NCI-H774 (cell line): ENCODE results near the gene AKAP13.
"Not testable (repeated sequence)": the region's sequence is repeated elsewhere in the genome, so short reads cannot be mapped to it uniquely, and the experiment has no call there.

Experiments
- DNase-seq: peaks from one replicate; lab custom pipeline; 2025; lab: John Stamatoyannopoulos, UW

The AKAP13 gene

GRCh38 chr15:85571780-85572179, 191.4 kb downstream of the AKAP13 start:
- DNase-seq, result no peak

GRCh38 chr15:85576392-85576791, 196.0 kb downstream of the AKAP13 start:
- DNase-seq, result no peak

- no peak for DNase-seq
Observed at GRCh38 chr15:85578941-85579701, 198.7 kb downstream of the AKAP13 start.

GRCh38 chr15:85579957-85580694, 199.7 kb downstream of the AKAP13 start:
- no peak for DNase-seq

GRCh38 chr15:85580879-85581278, 200.5 kb downstream of the AKAP13 start:
- no peak for DNase-seq

GRCh38 chr15:85581495-85581894, 201.1 kb downstream of the AKAP13 start:
- DNase-seq, result no peak

GRCh38 chr15:85582131-85583079, 202.0 kb downstream of the AKAP13 start:
- no peak for DNase-seq

GRCh38 chr15:85583442-85583841, 203.0 kb downstream of the AKAP13 start:
- DNase-seq, result no peak

GRCh38 chr15:85583923-85584390, 203.6 kb downstream of the AKAP13 start:
- peak; percentile 5 for DNase-seq

GRCh38 chr15:85584872-85585271, 204.5 kb downstream of the AKAP13 start:
- no peak for DNase-seq

GRCh38 chr15:85586196-85586595, 205.8 kb downstream of the AKAP13 start:
- DNase-seq, result not testable (repeated sequence)

- DNase-seq, result no peak
Observed at GRCh38 chr15:85587707-85588411, 207.5 kb downstream of the AKAP13 start.

- no peak for DNase-seq
Observed at GRCh38 chr15:85588677-85589076, 208.3 kb downstream of the AKAP13 start.

GRCh38 chr15:85589851-85590250, 209.4 kb downstream of the AKAP13 start:
- DNase-seq, result no peak

GRCh38 chr15:85591622-85592021, 211.2 kb downstream of the AKAP13 start:
- no peak for DNase-seq

GRCh38 chr15:85592148-85592547, 211.7 kb downstream of the AKAP13 start:
- DNase-seq, result no peak

- no peak for DNase-seq
Observed at GRCh38 chr15:85593809-85594445, 213.5 kb downstream of the AKAP13 start.

- DNase-seq, result no peak
Observed at GRCh38 chr15:85595804-85596536, 215.6 kb downstream of the AKAP13 start.

GRCh38 chr15:85597155-85597815, 216.9 kb downstream of the AKAP13 start:
- DNase-seq, result no peak

- no peak for DNase-seq
Observed at GRCh38 chr15:85598219-85598618, 217.8 kb downstream of the AKAP13 start.
